Measurements from ENCODE around the gene RNF217.

The RNF217 gene

GRCh38 chr6:124987999-124988591 is 25.9 kb downstream of the RNF217 start:
- no peak for DNase-seq (ENCODE audit: low read depth)
- no peak overlapping the region for H3K4me3 ChIP-seq (ENCODE audit: low read depth, low read length)
- no peak for TF ChIP-seq CTCF (IDR thresholded peaks at IDR 0.05; ENCODE audit: control insufficient read depth, extremely low read depth, insufficient read depth)

- no peak for DNase-seq (ENCODE audit: low read depth)
- no peak for TF ChIP-seq CTCF (IDR thresholded peaks at IDR 0.05; ENCODE audit: control insufficient read depth, extremely low read depth, insufficient read depth)
- H3K4me3 ChIP-seq (ENCODE audit: low read depth, low read length), result no peak overlapping the region
Observed at GRCh38 chr6:124989136-124989983, 27.1 kb downstream of the RNF217 start.

GRCh38 chr6:124990988-124991387 is 28.8 kb downstream of the RNF217 start:
- DNase-seq (ENCODE audit: low read depth), result no peak
- TF ChIP-seq CTCF (IDR thresholded peaks at IDR 0.05; ENCODE audit: control insufficient read depth, extremely low read depth, insufficient read depth), result no peak
- no peak overlapping the region for H3K4me3 ChIP-seq (ENCODE audit: low read depth, low read length)

- TF ChIP-seq CTCF (IDR thresholded peaks at IDR 0.05; ENCODE audit: control insufficient read depth, extremely low read depth, insufficient read depth), result no peak
- no peak overlapping the region for H3K4me3 ChIP-seq (ENCODE audit: low read depth, low read length)
- DNase-seq (ENCODE audit: low read depth), result no peak
Observed at GRCh38 chr6:124991764-124992295, 29.6 kb downstream of the RNF217 start.

GRCh38 chr6:124993327-124993726 is 31.1 kb downstream of the RNF217 start:
- peak; percentile 27 for DNase-seq (ENCODE audit: low read depth)
- TF ChIP-seq CTCF (IDR thresholded peaks at IDR 0.05; ENCODE audit: control insufficient read depth, extremely low read depth, insufficient read depth), result no peak

GRCh38 chr6:124994648-124995047 is 32.4 kb downstream of the RNF217 start:
- TF ChIP-seq CTCF (IDR thresholded peaks at IDR 0.05; ENCODE audit: control insufficient read depth, extremely low read depth, insufficient read depth), result no peak
- no peak for DNase-seq (ENCODE audit: low read depth)
- no peak overlapping the region for H3K4me3 ChIP-seq (ENCODE audit: low read depth, low read length)

More at GRCh38 chr6:124993327-124993726, 31.1 kb downstream of the RNF217 start:
- no peak overlapping the region for H3K4me3 ChIP-seq (ENCODE audit: low read depth, low read length)

Measured in LNCaP clone FGC (cell line).